Prostate gland (tissue), 2 donors: ENCODE results near the gene APCDD1L. TPM values are rescaled to one million over a fixed set of nuclear protein-coding genes. Genes with fewer than 3 reads are reported as not detected.

ENCODE experiments used
- DNase-seq: peaks from one replicate; pipeline ENCODE4 v3.0.0-alpha.2; 2019; ENCODE audit warnings: low spot score
- H3K27ac ChIP-seq, 2 donors: fragments of 200-600 bp; sonication (generic); 2 replicates each; pipeline ENCODE4 v1.5.1; 2017 to 2019
- H3K27me3 ChIP-seq: fragments of 200-600 bp; sonication (generic); replicated peaks from 2 replicates; pipeline ENCODE4 v1.5.1; 2019; ENCODE audit not compliant: insufficient read depth
- H3K36me3 ChIP-seq, 2 donors: fragments of 200-600 bp; sonication (generic); 1 replicate in 1 of 2; 2 replicates in 1 of 2; pipeline versions ENCODE4 v1.5.1 to v1.8.1; 2017 to 2019
- H3K4me1 ChIP-seq: fragments of 200-600 bp; sonication (generic); replicated peaks from 2 replicates; pipeline ENCODE4 v1.5.1; 2019
- H3K4me3 ChIP-seq, 2 donors: fragments of 200-600 bp; sonication (generic); 2 replicates each; pipeline ENCODE4 v1.5.1; 2017 to 2019
- H3K9me3 ChIP-seq: fragments of 200-600 bp; sonication (generic); 2 replicates; pipeline ENCODE4 v1.5.1; 2017
- POLR2A ChIP-seq: fragments of 450-650 bp; IDR thresholded peaks from one replicate; pipeline ENCODE4 v1.6.1; 2016; ENCODE audit warnings: antibody characterized with exemption, mild to moderate bottlenecking
- POLR2AphosphoS5 ChIP-seq: sonication (generic); formaldehyde crosslinking; IDR thresholded peaks from one replicate; pipeline ENCODE4 v1.6.1; 2017; ENCODE audit warnings: antibody characterized with exemption
- WGBS: methylation state at CpG from one replicate; pipeline ENCODE4 v1.1.5; 2018; 5-methylcytosine and 5-hydroxymethylcytosine counted together
- intact Hi-C: fragments of 100-400 bp; cut with DNase I; formaldehyde crosslinking; loops from one replicate; pipeline ENCODE4 v1.14.2; 2022
- total RNA-seq, 2 donors: library from RNA; depleted of rRNA; stranded (reverse); fragments of >200 nt; gene quantifications; one replicate each; pipeline ENCODE4 v1.1.0, GENCODE V29; 2016
- TF ChIP-seq, protein P1 (sequence below), 4 experiments: fragments of 200-600 bp in 2 of 4; fragments of 450-650 bp in 2 of 4; sonication (generic) in 2 of 4; IDR thresholded peaks; 1 replicate in 3 of 4; 2 replicates in 1 of 4; pipeline ENCODE4 v1.5.1; 2016 to 2019; ENCODE audit warnings: antibody characterized with exemption in 4 of 4, mild to moderate bottlenecking in 2 of 4, moderate library complexity in 2 of 4

APCDD1L gene
- total RNA-seq, 2 donors from 2014 or later: 0.23 to 0.46 TPM

DNA sequence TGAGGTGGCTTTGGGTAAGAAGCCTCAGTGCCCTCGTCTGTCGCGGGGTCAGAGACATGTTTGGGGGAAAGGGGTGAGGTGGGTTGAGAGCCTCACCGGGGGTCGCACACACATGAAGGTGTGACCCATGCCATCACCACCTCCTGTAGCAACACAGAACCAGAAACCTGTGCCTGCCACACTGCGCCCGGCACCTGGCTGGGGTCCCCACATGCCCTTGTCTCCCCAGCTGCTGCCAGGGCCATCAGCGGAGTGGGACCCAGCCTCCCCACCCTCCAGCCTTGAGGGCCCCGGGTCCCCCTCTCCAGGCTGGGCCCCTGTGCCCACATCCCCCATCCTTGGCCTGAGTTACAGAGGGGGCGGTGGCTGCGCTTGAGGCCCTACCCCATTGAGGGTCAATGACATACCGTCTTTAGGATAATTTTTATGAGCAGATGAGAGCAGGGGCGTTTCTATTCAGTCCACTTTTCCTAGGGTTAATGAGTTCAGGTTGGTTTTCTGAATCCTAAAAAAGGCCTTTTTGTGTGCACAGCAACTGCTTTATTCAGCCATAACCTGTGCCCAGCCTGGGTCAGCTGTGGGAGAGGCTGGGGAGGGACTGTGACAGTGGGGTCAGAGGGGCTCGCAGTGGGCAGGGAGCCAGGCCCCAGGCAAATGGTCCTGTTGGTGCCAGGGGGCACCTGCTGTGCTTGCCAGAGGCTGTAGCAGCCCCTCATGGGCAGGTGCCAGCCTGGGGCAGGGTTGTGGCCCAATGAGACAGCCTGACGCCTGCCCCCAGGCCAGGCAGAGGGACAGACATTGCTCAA, 19.4 kb downstream of the APCDD1L start:
- WGBS: 90% methylated on average over 15 of the region's 15 CpGs
- TF ChIP-seq, protein P1, sequence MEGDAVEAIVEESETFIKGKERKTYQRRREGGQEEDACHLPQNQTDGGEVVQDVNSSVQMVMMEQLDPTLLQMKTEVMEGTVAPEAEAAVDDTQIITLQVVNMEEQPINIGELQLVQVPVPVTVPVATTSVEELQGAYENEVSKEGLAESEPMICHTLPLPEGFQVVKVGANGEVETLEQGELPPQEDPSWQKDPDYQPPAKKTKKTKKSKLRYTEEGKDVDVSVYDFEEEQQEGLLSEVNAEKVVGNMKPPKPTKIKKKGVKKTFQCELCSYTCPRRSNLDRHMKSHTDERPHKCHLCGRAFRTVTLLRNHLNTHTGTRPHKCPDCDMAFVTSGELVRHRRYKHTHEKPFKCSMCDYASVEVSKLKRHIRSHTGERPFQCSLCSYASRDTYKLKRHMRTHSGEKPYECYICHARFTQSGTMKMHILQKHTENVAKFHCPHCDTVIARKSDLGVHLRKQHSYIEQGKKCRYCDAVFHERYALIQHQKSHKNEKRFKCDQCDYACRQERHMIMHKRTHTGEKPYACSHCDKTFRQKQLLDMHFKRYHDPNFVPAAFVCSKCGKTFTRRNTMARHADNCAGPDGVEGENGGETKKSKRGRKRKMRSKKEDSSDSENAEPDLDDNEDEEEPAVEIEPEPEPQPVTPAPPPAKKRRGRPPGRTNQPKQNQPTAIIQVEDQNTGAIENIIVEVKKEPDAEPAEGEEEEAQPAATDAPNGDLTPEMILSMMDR (IDR thresholded peaks at IDR 0.05): no peak
- TF ChIP-seq POLR2AphosphoS5 (no peak), POLR2A (no peak)
- Histone ChIP-seq H3K27me3 (no peaks in the 10 kb centered on the region), H3K36me3 (no peaks in the 10 kb centered on the region), H3K27ac (no peak overlapping the region), H3K4me3 (no peak overlapping the region), H3K9me3 (no peaks in the 10 kb centered on the region), H3K4me1 (no peaks in the 10 kb centered on the region)
- DNase-seq: no peak
- intact Hi-C loops: no loop called here

DNA sequence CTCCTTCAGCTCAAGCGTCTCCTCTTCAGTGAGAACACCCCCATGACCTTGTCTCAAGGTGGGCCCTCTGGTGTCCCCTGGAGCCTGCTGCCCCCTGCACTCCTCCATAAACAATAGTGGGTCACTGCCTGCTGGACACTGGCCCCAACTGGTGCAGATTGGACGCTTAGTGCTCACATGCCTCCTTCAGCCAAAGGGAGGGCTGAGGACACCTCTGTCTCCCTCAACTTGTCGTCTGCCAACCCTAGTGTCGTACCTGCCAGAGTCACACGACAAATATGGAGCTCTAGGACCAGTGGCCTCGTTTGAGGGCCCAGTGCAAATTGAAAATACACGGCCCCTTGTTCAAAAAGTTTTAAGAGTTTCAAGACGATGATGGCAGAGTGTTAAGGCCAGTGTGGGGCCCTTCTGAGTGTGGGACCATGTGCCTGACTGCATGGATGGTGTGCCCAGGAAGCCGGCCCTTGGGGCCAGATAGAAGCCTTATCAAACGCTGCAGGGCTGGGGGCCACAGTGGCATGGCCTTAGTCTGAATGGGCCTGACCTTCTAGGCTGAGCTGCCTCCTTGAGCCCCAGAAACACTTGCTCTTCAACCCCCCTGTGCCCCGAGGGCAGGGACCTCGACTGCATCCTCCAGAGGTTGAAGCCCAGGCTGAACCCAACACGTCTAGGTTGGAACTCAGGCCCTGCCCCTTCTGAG, 20.1 kb downstream of the APCDD1L start:
- no peak for DNase-seq
- no peaks in the 10 kb centered on the region for H3K4me1 ChIP-seq
- H3K9me3 ChIP-seq: no peaks in the 10 kb centered on the region
- WGBS: 89% methylated on average over 13 of the region's 13 CpGs
- H3K27me3 ChIP-seq: no peaks in the 10 kb centered on the region
- H3K4me3 ChIP-seq: no peak overlapping the region
- H3K36me3 ChIP-seq: no peaks in the 10 kb centered on the region
- intact Hi-C loops: no loop called here
- no peak overlapping the region for H3K27ac ChIP-seq
- TF ChIP-seq, protein P1 (IDR thresholded peaks at IDR 0.05): no peak
- TF ChIP-seq POLR2AphosphoS5 (no peak), POLR2A (no peak)

DNA sequence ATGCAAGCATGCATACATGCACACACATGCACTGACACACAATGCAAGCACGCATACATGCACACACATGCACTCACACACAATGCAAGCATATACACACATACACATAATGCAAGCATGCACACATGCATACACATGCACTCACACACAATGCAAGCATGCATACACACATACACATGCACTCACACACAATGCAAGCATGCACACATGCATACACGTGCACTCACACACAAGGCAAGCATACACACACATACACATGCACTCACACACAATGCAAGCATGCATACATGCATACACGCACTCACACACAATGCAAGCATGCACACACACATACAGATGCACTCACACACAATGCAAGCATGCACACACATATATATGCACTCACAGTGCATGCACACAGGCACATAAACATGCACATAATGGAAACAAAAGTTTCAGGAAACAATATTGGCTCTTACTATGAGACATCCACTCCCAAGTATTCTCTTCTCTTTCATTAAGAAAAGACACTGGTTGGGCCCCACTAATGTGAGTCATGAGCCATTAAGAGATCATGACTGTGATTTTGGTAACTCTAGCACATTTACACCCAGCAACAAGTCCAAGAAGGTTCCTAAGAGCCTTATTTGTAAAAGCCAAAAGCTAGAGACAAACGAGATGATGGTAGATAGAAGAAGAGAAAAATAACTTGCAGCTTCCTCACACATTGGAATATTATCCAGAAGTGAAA, 22.2 kb downstream of the APCDD1L start:
- no peaks in the 10 kb centered on the region for H3K4me1 ChIP-seq
- H3K36me3 ChIP-seq: no peaks in the 10 kb centered on the region
- no peaks in the 10 kb centered on the region for H3K27me3 ChIP-seq
- no peaks in the 10 kb centered on the region for H3K9me3 ChIP-seq
- H3K4me3 ChIP-seq: no peak overlapping the region
- WGBS: 73% methylated on average over 4 of the region's 4 CpGs
- intact Hi-C loops: no loop called here
- no peak for TF ChIP-seq POLR2A
- TF ChIP-seq, protein P1 (IDR thresholded peaks at IDR 0.05): no peak
- no peak for TF ChIP-seq POLR2AphosphoS5
- no peak for DNase-seq
- no peak overlapping the region for H3K27ac ChIP-seq

DNA sequence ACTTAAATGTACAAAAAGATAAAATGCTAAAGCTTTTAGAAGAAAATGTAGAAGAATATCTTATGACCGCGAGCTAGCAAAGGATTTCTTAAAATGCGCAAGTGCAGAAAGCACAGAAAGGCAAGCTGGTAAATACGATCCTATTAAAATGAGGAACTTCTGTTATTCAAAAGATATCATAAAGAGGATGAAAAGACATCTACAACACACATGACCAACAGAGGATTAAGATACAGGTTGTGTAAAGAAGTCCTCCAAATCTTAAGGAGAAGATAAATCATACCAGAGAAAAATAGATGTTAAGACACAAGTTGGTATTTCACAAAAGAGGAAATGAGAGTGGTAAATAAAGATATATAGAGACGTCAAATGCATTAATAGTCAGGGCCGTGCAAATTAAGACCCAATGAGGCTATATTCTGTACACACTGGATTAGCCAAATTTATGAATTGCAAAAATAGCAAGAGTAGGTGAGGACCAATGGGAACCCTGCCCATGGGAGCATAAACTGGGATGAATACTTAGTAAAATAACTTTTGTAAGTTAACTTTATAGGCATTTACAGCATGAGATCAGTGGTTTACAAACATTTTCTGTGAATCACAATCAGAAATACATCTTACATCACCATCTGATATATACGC, 23.0 kb downstream of the APCDD1L start:
- H3K27ac ChIP-seq: no peak overlapping the region
- H3K9me3 ChIP-seq: no peaks in the 10 kb centered on the region
- no peaks in the 10 kb centered on the region for H3K36me3 ChIP-seq
- WGBS: 76% methylated on average over 7 of the region's 7 CpGs
- TF ChIP-seq, protein P1 (IDR thresholded peaks at IDR 0.05): no peak
- TF ChIP-seq POLR2A (no peak), POLR2AphosphoS5 (no peak)
- intact Hi-C loops: no loop called here
- no peaks in the 10 kb centered on the region for H3K4me1 ChIP-seq
- no peak for DNase-seq
- no peaks in the 10 kb centered on the region for H3K27me3 ChIP-seq
- no peak overlapping the region for H3K4me3 ChIP-seq
